ENCODE data around the gene TRIB2.

Gene TRIB2

DNA sequence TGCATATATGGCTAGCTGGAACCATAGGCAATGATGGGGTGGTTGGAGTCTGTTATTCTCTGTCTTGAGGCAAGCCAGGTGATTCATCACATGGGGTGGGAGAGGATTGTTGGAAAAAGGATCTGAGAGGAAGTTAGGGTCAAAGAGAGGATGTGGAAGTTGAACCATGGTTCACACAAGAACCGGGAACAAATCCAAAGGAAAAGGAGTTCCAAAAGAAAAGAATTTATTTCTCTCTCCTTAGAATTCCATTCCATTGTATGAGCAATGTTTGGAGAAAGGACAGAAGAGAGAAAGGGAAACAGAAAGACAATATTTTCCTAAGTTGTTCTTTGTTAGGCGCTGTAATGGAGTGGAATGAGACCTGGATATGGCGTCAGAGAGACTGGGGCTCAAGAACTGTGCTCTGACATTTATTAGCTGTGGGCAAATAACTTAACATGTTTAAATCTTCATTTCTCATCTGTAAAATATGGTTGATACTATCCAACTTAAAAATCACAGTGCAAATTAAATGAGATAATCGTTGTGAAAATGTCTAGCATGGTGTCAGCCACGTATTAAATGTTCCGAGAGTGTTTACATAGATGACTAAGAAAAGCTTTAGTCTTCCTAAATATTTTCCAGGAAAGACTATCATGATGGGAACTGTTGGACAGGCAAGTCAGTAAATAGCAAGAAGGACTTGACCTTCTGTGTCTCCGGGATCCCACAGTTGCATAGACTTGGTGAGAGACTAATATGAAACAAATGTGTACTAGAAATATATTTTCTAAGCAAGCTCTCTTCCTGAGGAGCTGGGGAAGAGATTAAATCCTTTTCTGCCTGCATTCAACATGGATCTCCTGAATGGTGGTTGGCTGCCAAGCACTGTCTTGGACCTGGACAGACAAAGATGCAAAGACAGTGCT lies 71.4 kb downstream of the TRIB2 start:
- DNase-seq = no peak

- no peak for DNase-seq
These were observed 75.2 kb downstream of the TRIB2 start for GRCh38 chr2:12791906-12792305.

Measured in NCI-H1105 treated with DMSO at 0.1 percent for 48 hours (cell line).